Endodermal cell (in vitro differentiated cells): ENCODE data around the gene RAI2. TPM values are rescaled to one million over a fixed set of nuclear protein-coding genes. Genes with fewer than 3 reads are reported as not detected.

Source experiments
- DNase-seq: peaks from one replicate; pipeline ENCODE4 v3.0.0-alpha.2; 2017
- H3K27ac ChIP-seq: 2 replicates; pipeline ENCODE4 v1.5.1; 2013; ENCODE audit warnings: mild to moderate bottlenecking, low read depth, low read length, moderate library complexity
- H3K27me3 ChIP-seq: 2 replicates; pipeline ENCODE4 v1.6.1; 2013; ENCODE audit warnings: mild to moderate bottlenecking, low read length, moderate library complexity; ENCODE audit not compliant: insufficient read depth, control insufficient read depth, poor library complexity, severe bottlenecking
- H3K36me3 ChIP-seq: 2 replicates; pipeline ENCODE4 v1.7.0; 2013; ENCODE audit warnings: mild to moderate bottlenecking, low read length, moderate library complexity; ENCODE audit not compliant: control insufficient read depth, insufficient read depth
- H3K4me1 ChIP-seq: one replicate; pipeline ENCODE4 v1.7.0; 2013; ENCODE audit warnings: low read length; ENCODE audit not compliant: control insufficient read depth, insufficient read depth
- H3K4me3 ChIP-seq: 2 replicates; pipeline ENCODE4 v1.5.1; 2013; ENCODE audit warnings: mild to moderate bottlenecking, low read length, moderate library complexity
- H3K9ac ChIP-seq: 2 replicates; pipeline ENCODE4 v1.6.1; 2013; ENCODE audit warnings: mild to moderate bottlenecking, low read length, moderate library complexity; ENCODE audit not compliant: poor library complexity, severe bottlenecking; ENCODE audit errors: extremely low read depth
- H3K9me3 ChIP-seq: 2 replicates; pipeline ENCODE4 v1.6.1; 2013; ENCODE audit warnings: mild to moderate bottlenecking, low read length, moderate library complexity; ENCODE audit not compliant: control insufficient read depth
- H3K27ac Mint-ChIP-seq: 2 replicates; pipeline ENCODE4 v1.8.0; 2020; ENCODE audit warnings: mixed read lengths
- H3K27me3 Mint-ChIP-seq: 2 replicates; pipeline ENCODE4 v1.8.0; 2021; ENCODE audit warnings: mild to moderate bottlenecking, mixed read lengths; ENCODE audit not compliant: insufficient read depth
- H3K36me3 Mint-ChIP-seq: 2 replicates; pipeline ENCODE4 v1.8.0; 2020; ENCODE audit warnings: low read depth, mixed read lengths
- H3K4me1 Mint-ChIP-seq: 2 replicates; pipeline ENCODE4 v1.8.0; 2020; ENCODE audit warnings: mixed read lengths
- H3K4me3 Mint-ChIP-seq: 2 replicates; pipeline ENCODE4 v1.8.0; 2020; ENCODE audit warnings: mild to moderate bottlenecking, moderate library complexity, mixed read lengths
- H3K9me3 Mint-ChIP-seq: 2 replicates; pipeline ENCODE4 v1.8.0; 2020; ENCODE audit warnings: mild to moderate bottlenecking, mixed read lengths
- WGBS, 2 experiments: methylation state at CpG; one replicate each; pipeline versions ENCODE4 v1.1.5 to v1.1.7; 2013; ENCODE audit warnings: missing lambda C conversion rate in 2 of 2, mixed read lengths in 1 of 2; ENCODE audit not compliant: insufficient coverage in 1 of 2, insufficient read length in 1 of 2; 5-methylcytosine and 5-hydroxymethylcytosine counted together
- total RNA-seq, 2 donors: library from RNA; stranded (reverse); fragmentation: NEBNext Ultra II Directional in 1 of 2; extraction: Animal tissue kit (Norgen Biotek cat#: 25700) in 1 of 2; gene quantifications; 2 replicates in 1 of 2; 3 replicates in 1 of 2; pipeline ENCODE4 v1.2.1, GENCODE V29; 2021
- TF ChIP-seq, protein P1 (sequence below): fragments of 200-600 bp; sonication (generic); conservative IDR thresholded peaks from 2 replicates; pipeline ENCODE4 v1.5.0; 2021; ENCODE audit warnings: antibody characterized with exemption, mild to moderate bottlenecking

The RAI2 gene
- total RNA-seq, 2 donors from 2014 or later = 4.8 to 5.8 TPM

- Mint-ChIP-seq H3K4me3 (no peak overlapping the region), H3K9me3 (peaks cover 19% of the 10 kb centered on the region), H3K4me1 (no peaks in the 10 kb centered on the region), H3K27ac (no peak overlapping the region), H3K27me3 (peaks cover 1% of the 10 kb centered on the region), H3K36me3 (no peaks in the 10 kb centered on the region)
- Histone ChIP-seq H3K27me3 (peaks cover 38% of the 10 kb centered on the region), H3K4me3 (no peak overlapping the region), H3K9ac (no peak overlapping the region), H3K27ac (no peak overlapping the region), H3K4me1 (no peaks in the 10 kb centered on the region), H3K36me3 (no peaks in the 10 kb centered on the region), H3K9me3 (no peaks in the 10 kb centered on the region)
- 75 to 87% methylated on average over 5 to 8 of the region's 8 CpGs for WGBS, 2 experiments
- DNase-seq = no peak
- TF ChIP-seq, protein P1, sequence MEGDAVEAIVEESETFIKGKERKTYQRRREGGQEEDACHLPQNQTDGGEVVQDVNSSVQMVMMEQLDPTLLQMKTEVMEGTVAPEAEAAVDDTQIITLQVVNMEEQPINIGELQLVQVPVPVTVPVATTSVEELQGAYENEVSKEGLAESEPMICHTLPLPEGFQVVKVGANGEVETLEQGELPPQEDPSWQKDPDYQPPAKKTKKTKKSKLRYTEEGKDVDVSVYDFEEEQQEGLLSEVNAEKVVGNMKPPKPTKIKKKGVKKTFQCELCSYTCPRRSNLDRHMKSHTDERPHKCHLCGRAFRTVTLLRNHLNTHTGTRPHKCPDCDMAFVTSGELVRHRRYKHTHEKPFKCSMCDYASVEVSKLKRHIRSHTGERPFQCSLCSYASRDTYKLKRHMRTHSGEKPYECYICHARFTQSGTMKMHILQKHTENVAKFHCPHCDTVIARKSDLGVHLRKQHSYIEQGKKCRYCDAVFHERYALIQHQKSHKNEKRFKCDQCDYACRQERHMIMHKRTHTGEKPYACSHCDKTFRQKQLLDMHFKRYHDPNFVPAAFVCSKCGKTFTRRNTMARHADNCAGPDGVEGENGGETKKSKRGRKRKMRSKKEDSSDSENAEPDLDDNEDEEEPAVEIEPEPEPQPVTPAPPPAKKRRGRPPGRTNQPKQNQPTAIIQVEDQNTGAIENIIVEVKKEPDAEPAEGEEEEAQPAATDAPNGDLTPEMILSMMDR = no peak
Measured at GRCh38 chrX:17773221-17773876, 87.7 kb downstream of the RAI2 start.

- Mint-ChIP-seq H3K9me3 (no peaks in the 10 kb centered on the region), H3K4me3 (no peak overlapping the region), H3K36me3 (no peaks in the 10 kb centered on the region), H3K27me3 (no peaks in the 10 kb centered on the region), H3K4me1 (no peaks in the 10 kb centered on the region), H3K27ac (no peak overlapping the region)
- Histone ChIP-seq H3K27ac (no peak overlapping the region), H3K9me3 (no peaks in the 10 kb centered on the region), H3K4me1 (no peaks in the 10 kb centered on the region), H3K36me3 (no peaks in the 10 kb centered on the region), H3K4me3 (no peak overlapping the region), H3K27me3 (peaks cover 38% of the 10 kb centered on the region), H3K9ac (no peak overlapping the region)
- WGBS, 2 experiments = 74 to 87% methylated on average over 2 to 3 of the region's 3 CpGs
- no peak for DNase-seq
- TF ChIP-seq, protein P1 = no peak
Measured at GRCh38 chrX:17769701-17770269, 91.3 kb downstream of the RAI2 start.

DNA sequence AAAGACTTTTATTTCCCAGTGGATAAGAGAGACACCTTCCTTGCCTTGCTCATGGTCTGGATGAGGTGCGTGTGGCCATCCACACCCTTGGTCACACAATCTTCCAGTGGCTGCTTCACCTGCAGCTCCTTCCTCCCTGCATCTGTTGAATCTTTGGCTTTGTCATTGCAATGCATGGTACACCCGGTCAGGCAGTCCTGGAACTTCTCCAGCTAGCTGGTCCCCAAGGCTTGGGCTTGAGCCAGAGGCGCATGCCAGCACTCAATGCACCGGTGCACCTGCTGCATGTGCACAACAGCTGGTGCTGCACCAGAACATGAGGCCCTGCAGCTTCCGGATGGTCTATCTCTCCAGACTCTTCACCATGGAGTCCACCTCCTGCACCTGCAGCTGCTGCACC is 92.1 kb downstream of the RAI2 start:
- Histone ChIP-seq H3K9ac (no peak overlapping the region), H3K27me3 (peaks cover 38% of the 10 kb centered on the region), H3K36me3 (no peaks in the 10 kb centered on the region), H3K4me1 (no peaks in the 10 kb centered on the region), H3K9me3 (no peaks in the 10 kb centered on the region), H3K4me3 (no peak overlapping the region), H3K27ac (no peak overlapping the region)
- Mint-ChIP-seq H3K9me3 (no peaks in the 10 kb centered on the region), H3K36me3 (no peaks in the 10 kb centered on the region), H3K27me3 (no peaks in the 10 kb centered on the region), H3K27ac (no peak overlapping the region), H3K4me1 (no peaks in the 10 kb centered on the region), H3K4me3 (no peak overlapping the region)
- 91% methylated on average over 5 of the region's 5 CpGs; no CpG with 5 or more reads in 1 of the 2 experiments for WGBS, 2 experiments
- DNase-seq = no peak
- TF ChIP-seq, protein P1 = no peak
